Measurements from ENCODE around the gene IL17RC.

GRCh38 chr3:9899289-9899791 is 17.6 kb upstream of the IL17RC start:
- TF ChIP-seq CTCF (IDR thresholded peaks at IDR 0.05) (no peak), POLR2AphosphoS5 (IDR thresholded peaks at IDR 0.05; ENCODE audit: low read depth, low read length) (no peak), TCF7L2 (IDR thresholded peaks at IDR 0.05; ENCODE audit: low read depth, low read length) (no peak), REST (IDR thresholded peaks at IDR 0.05; ENCODE audit: insufficient read depth in 1 of 2, low read depth in 2 of 2, low read length in 1 of 2) (no peak)

Data from Panc1 (cell line).